ENCODE data around the gene CT45A9. TPM values are rescaled to one million over a fixed set of nuclear protein-coding genes. Genes with fewer than 3 reads are reported as not detected.

The CT45A9 gene
- polyA plus RNA-seq, 6 donors from 2014 or later, result not detected

Other genes with a start within 250 kb of the CT45A9 start
- gene CT45A1, start 158.2 kb downstream of the CT45A9 start, polyA plus RNA-seq (ENCODE audit: low read depth in 6 of 6), result not detected
- not detected for gene CT45A3, start 103.6 kb downstream of the CT45A9 start, polyA plus RNA-seq (ENCODE audit: low read depth in 6 of 6)
- not detected for gene CT45A5, start 86.3 kb downstream of the CT45A9 start, polyA plus RNA-seq (ENCODE audit: low read depth in 6 of 6)
- gene CT45A6, start 69.0 kb downstream of the CT45A9 start, polyA plus RNA-seq (ENCODE audit: low read depth in 6 of 6), result not detected
- not detected for gene CT45A2, start 51.8 kb downstream of the CT45A9 start, polyA plus RNA-seq (ENCODE audit: low read depth in 6 of 6)
- not detected for gene CT45A7, start 34.5 kb downstream of the CT45A9 start, polyA plus RNA-seq (ENCODE audit: low read depth in 6 of 6)
- gene CT45A8, start 17.3 kb downstream of the CT45A9 start, polyA plus RNA-seq (ENCODE audit: low read depth in 6 of 6), result not detected
- gene CT45A10, start 21.6 kb upstream of the CT45A9 start, polyA plus RNA-seq (ENCODE audit: low read depth in 6 of 6), result not detected
- gene SAGE1, start 21.9 kb upstream of the CT45A9 start, polyA plus RNA-seq (ENCODE audit: low read depth in 6 of 6), result not detected
- 10 to 100 TPM in 3 of 6 donors, 1 to 10 TPM in 3; 7.6 to 11.5 (median 10.4) TPM for gene MMGT1, start 102.2 kb upstream of the CT45A9 start, polyA plus RNA-seq (ENCODE audit: low read depth in 6 of 6)
- 10 to 100 TPM in 4 of 6 donors, 1 to 10 TPM in 2; 9.2 to 18.8 (median 10.7) TPM for gene SLC9A6, start 113.6 kb upstream of the CT45A9 start, polyA plus RNA-seq (ENCODE audit: low read depth in 6 of 6)